PFSK-1 (cell line): Measurements from ENCODE around the gene TBC1D7. TPM values are rescaled to one million over a fixed set of nuclear protein-coding genes. Genes with fewer than 3 reads are reported as not detected.

ENCODE experiments used
- FOXP2 ChIP-seq: optimal IDR thresholded peaks from 2 replicates; pipeline ENCODE3; 2011; ENCODE audit warnings: borderline replicate concordance, control low read depth, inconsistent platforms; ENCODE audit not compliant: insufficient read depth; ENCODE audit errors: extremely low read length, extremely low read depth
- POLR2AphosphoS5 ChIP-seq: IDR thresholded peaks from 2 replicates; pipeline ENCODE4 v1.6.1; 2012; ENCODE audit warnings: low read depth, mild to moderate bottlenecking, control low read depth, low read length, moderate library complexity
- REST ChIP-seq, 2 experiments: IDR thresholded peaks; 2 replicates each; pipeline versions ENCODE4 v1.6.1 to v1.8.0; 2011 to 2012; ENCODE audit warnings: low read depth in 2 of 2, low read length in 2 of 2, control low read depth in 1 of 2, inconsistent platforms in 1 of 2, mild to moderate bottlenecking in 1 of 2, moderate library complexity in 1 of 2; ENCODE audit not compliant: insufficient read depth in 1 of 2
- SIN3A ChIP-seq: IDR thresholded peaks from 2 replicates; pipeline ENCODE4 v1.6.1; 2012; ENCODE audit warnings: mild to moderate bottlenecking, low read length, moderate library complexity, borderline replicate concordance; ENCODE audit not compliant: insufficient read depth
- TAF1 ChIP-seq: IDR thresholded peaks from 2 replicates; pipeline ENCODE4 v1.6.1; 2012; ENCODE audit warnings: low read length, control low read depth, borderline replicate concordance; ENCODE audit not compliant: insufficient read depth
- polyA plus RNA-seq: library from polyadenylated mRNA; unstranded; fragments of >200 nt; gene quantifications from one replicate; pipeline ENCODE4 v1.2.1, GENCODE V29; 2012; ENCODE audit warnings: low read depth, missing spikeins; ENCODE audit not compliant: insufficient read length

TBC1D7 gene
- 30.2 TPM for polyA plus RNA-seq

GRCh38 chr6:13328076-13328874 lies at the start of gene TBC1D7:
TBC1D7 (minus strand) TSS chr6:13328537; CDS start chr6:13326898, 1,639 bp downstream.
- TF ChIP-seq SIN3A (no peak), POLR2AphosphoS5 (peak; percentile 98), REST (IDR thresholded peaks at IDR 0.05; ENCODE audit: insufficient read depth in 1 of 2, low read depth in 2 of 2, low read length in 2 of 2) (no peak; a peak in 1 of 4 replicates), TAF1 (peak; percentile 55), FOXP2 (no peak)

- TF ChIP-seq REST (IDR thresholded peaks at IDR 0.05; ENCODE audit: insufficient read depth in 1 of 2, low read depth in 2 of 2, low read length in 2 of 2) (no peak), POLR2AphosphoS5 (no peak), SIN3A (no peak), TAF1 (no peak), FOXP2 (no peak)
Measured at GRCh38 chr6:13377054-13377758, 48.9 kb upstream of the TBC1D7 start.

- no peak for TF ChIP-seq TAF1
Measured at GRCh38 chr6:13375360-13375878, 47.1 kb upstream of the TBC1D7 start.

- TF ChIP-seq TAF1 (no peak), FOXP2 (no peak)
Measured at GRCh38 chr6:13373919-13374318, 45.6 kb upstream of the TBC1D7 start.

- TF ChIP-seq REST (IDR thresholded peaks at IDR 0.05; ENCODE audit: insufficient read depth in 1 of 2, low read depth in 2 of 2, low read length in 2 of 2) (no peak), FOXP2 (no peak), SIN3A (no peak), TAF1 (no peak), POLR2AphosphoS5 (no peak)
Measured at GRCh38 chr6:13373488-13373886, 45.1 kb upstream of the TBC1D7 start.
